Retinal pigment epithelial cell (primary cell): Measurements from ENCODE around the gene TXNDC17.

Source experiments
- DNase-seq: peaks from one replicate; pipeline ENCODE4 v3.0.0-alpha.2; 2010; ENCODE audit warnings: low read depth
- H3K4me3 ChIP-seq: 2 replicates; pipeline ENCODE4 v1.5.1; 2011; ENCODE audit warnings: mild to moderate bottlenecking, low read length, control low read depth, moderate library complexity
- CTCF ChIP-seq: conservative IDR thresholded peaks from 2 replicates; pipeline ENCODE4 v1.5.1; 2011; ENCODE audit warnings: low read depth, low read length, control low read depth, inconsistent platforms

The TXNDC17 gene

GRCh38 chr17:6611231-6611630 is 29.6 kb upstream of the TXNDC17 start:
- DNase-seq: no peak
- no peak overlapping the region for H3K4me3 ChIP-seq
- TF ChIP-seq CTCF: no peak

GRCh38 chr17:6623941-6624340 is 16.9 kb upstream of the TXNDC17 start:
- no peak for TF ChIP-seq CTCF
- no peak for DNase-seq
- no peak overlapping the region for H3K4me3 ChIP-seq

- DNase-seq: no peak
- H3K4me3 ChIP-seq: no peak overlapping the region
- no peak for TF ChIP-seq CTCF
Measured at GRCh38 chr17:6626616-6627015, 14.2 kb upstream of the TXNDC17 start.

GRCh38 chr17:6627019-6627418 is 13.8 kb upstream of the TXNDC17 start:
- H3K4me3 ChIP-seq: no peak overlapping the region
- no peak for TF ChIP-seq CTCF
- no peak for DNase-seq

GRCh38 chr17:6630390-6630789 is 10.5 kb upstream of the TXNDC17 start:
- no peak for TF ChIP-seq CTCF
- no peak for DNase-seq
- no peak overlapping the region for H3K4me3 ChIP-seq

GRCh38 chr17:6632530-6632929 is 8.3 kb upstream of the TXNDC17 start:
- H3K4me3 ChIP-seq: no peak overlapping the region
- no peak for TF ChIP-seq CTCF
- DNase-seq: no peak

GRCh38 chr17:6633263-6633662 is 7.6 kb upstream of the TXNDC17 start:
- no peak for TF ChIP-seq CTCF
- H3K4me3 ChIP-seq: no peak overlapping the region
- no peak for DNase-seq
